HT1080 (cell line): ENCODE results near the gene HIF3A. TPM values are rescaled to one million over a fixed set of nuclear protein-coding genes. Genes with fewer than 3 reads are reported as not detected.

Source experiments
- DNase-seq: peaks from one replicate; pipeline ENCODE4 v3.0.0-alpha.2; 2015; ENCODE audit warnings: low read depth
- total RNA-seq: library from RNA; depleted of rRNA; stranded (reverse); fragments of >200 nt; shearing (Covaris generic); gene quantifications from 2 replicates; pipeline ENCODE4 v1.2.3, GENCODE V29; 2014

Gene HIF3A
- total RNA-seq, 1 experiment from 2014 or later = not detected

GRCh38 chr19:46326608-46327007 lies 29.8 kb downstream of the HIF3A start:
- no peak for DNase-seq

- no peak for DNase-seq
Observed at GRCh38 chr19:46328079-46328478, 31.2 kb downstream of the HIF3A start.

- DNase-seq = no peak
Observed at GRCh38 chr19:46330319-46330918, 33.6 kb downstream of the HIF3A start.

GRCh38 chr19:46337487-46337886 lies 40.6 kb downstream of the HIF3A start:
- no peak for DNase-seq

GRCh38 chr19:46339446-46339845 lies 42.6 kb downstream of the HIF3A start:
- no peak for DNase-seq

- DNase-seq = no peak
Observed at GRCh38 chr19:46340051-46340659, 43.3 kb downstream of the HIF3A start.

GRCh38 chr19:46341937-46342336 lies 45.1 kb downstream of the HIF3A start:
- no peak for DNase-seq

- DNase-seq = no peak
Observed at GRCh38 chr19:46344363-46344762, 47.5 kb downstream of the HIF3A start.

GRCh38 chr19:46345157-46345556 lies 48.3 kb downstream of the HIF3A start:
- no peak for DNase-seq

GRCh38 chr19:46346821-46347571 lies 50.2 kb downstream of the HIF3A start, which contains the start of gene PPP5C:
Gene PPP5C (plus strand): TSS chr19:46347087. CDS start chr19:46347097, 10 bp downstream.
- peak; percentile 90 for DNase-seq

- no peak for DNase-seq
Observed at GRCh38 chr19:46347572-46347883, 50.7 kb downstream of the HIF3A start.

GRCh38 chr19:46347985-46348384 lies 51.1 kb downstream of the HIF3A start:
- DNase-seq = no peak

- DNase-seq = no peak
Observed at GRCh38 chr19:46349311-46349993, 52.6 kb downstream of the HIF3A start.

GRCh38 chr19:46350029-46350757 lies 53.4 kb downstream of the HIF3A start:
- DNase-seq = no peak

GRCh38 chr19:46350758-46351159 lies 53.9 kb downstream of the HIF3A start:
- no peak for DNase-seq

- peak; percentile 35 for DNase-seq
Observed at GRCh38 chr19:46351241-46352041, 54.6 kb downstream of the HIF3A start.

GRCh38 chr19:46353730-46354528 lies 57.1 kb downstream of the HIF3A start:
- DNase-seq = no peak

GRCh38 chr19:46355234-46356148 lies 58.6 kb downstream of the HIF3A start:
- no peak for DNase-seq
